Duodenal mucosa (tissue), 2 donors: ENCODE data around the gene PER2.

Experiments
- H3K27ac ChIP-seq: one replicate; pipeline ENCODE4 v1.7.0; 2013; ENCODE audit warnings: low read depth, low read length
- H3K27me3 ChIP-seq, 2 donors: one replicate each; pipeline ENCODE4 v1.7.0; 2013; ENCODE audit warnings: low read length in 2 of 2, control low read depth in 1 of 2; ENCODE audit not compliant: insufficient read depth in 2 of 2, control insufficient read depth in 1 of 2
- H3K36me3 ChIP-seq, 2 donors: one replicate each; pipeline ENCODE4 v1.7.0; 2013; ENCODE audit warnings: low read length in 2 of 2, control low read depth in 1 of 2; ENCODE audit not compliant: insufficient read depth in 2 of 2, control insufficient read depth in 1 of 2
- H3K4me1 ChIP-seq, 2 donors: one replicate each; pipeline ENCODE4 v1.7.0; 2013; ENCODE audit warnings: low read length in 2 of 2, control low read depth in 1 of 2; ENCODE audit not compliant: insufficient read depth in 2 of 2, control insufficient read depth in 1 of 2
- H3K4me3 ChIP-seq, 2 donors: one replicate each; pipeline ENCODE4 v1.7.0; 2013; ENCODE audit warnings: low read length in 2 of 2, low read depth in 1 of 2
- H3K9ac ChIP-seq, 2 donors: one replicate each; pipeline ENCODE4 v1.7.0; 2013; ENCODE audit warnings: low read length in 2 of 2, low read depth in 1 of 2
- H3K9me3 ChIP-seq, 2 donors: one replicate each; pipeline ENCODE4 v1.7.0; 2013; ENCODE audit warnings: low read length in 2 of 2, control low read depth in 1 of 2; ENCODE audit not compliant: control insufficient read depth in 1 of 2

Gene PER2

GRCh38 chr2:238286987-238287736, 1.2 kb downstream of the PER2 start:
- Histone ChIP-seq H3K9ac (peak overlapping the region; percentile 86 to 97), H3K4me1 (peaks cover 68 to 72% of the 10 kb centered on the region in 2 donors), H3K27me3 (no peaks in the 10 kb centered on the region), H3K36me3 (no peaks in the 10 kb centered on the region), H3K27ac (peak overlapping the region; percentile 73), H3K9me3 (no peaks in the 10 kb centered on the region), H3K4me3 (peak overlapping the region; percentile 85 to 87)

DNA sequence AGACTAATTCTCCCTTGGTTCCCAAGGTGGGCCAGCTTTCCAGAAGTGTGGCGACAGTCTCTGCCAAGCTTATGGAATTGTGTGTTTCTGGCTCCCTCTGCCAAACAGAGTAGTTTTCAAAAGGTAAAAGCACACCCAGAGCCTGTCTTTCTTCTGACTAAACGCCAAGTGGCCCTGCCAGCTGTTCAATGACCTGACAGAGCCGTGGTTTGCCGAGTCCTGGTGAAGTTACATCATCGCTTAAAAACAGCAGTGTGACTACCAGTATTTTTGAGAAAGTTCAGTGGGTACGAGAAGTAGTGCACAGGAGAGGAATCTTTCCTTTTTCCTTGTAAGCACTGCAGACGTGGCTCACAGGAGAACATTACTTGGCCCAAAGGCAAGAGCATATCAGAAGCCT, 1.9 kb downstream of the PER2 start:
- peaks cover 70 to 77% of the 10 kb centered on the region in 2 donors for H3K4me1 ChIP-seq
- H3K4me3 ChIP-seq = peak overlapping the region; percentile 85 to 87
- peaks cover 0 to 4% of the 10 kb centered on the region in 2 donors for H3K36me3 ChIP-seq
- H3K9ac ChIP-seq = peak overlapping the region; percentile 86 to 97
- peak overlapping the region; percentile 73 for H3K27ac ChIP-seq
- H3K27me3 ChIP-seq = no peaks in the 10 kb centered on the region
- no peaks in the 10 kb centered on the region for H3K9me3 ChIP-seq

- Histone ChIP-seq H3K27me3 (no peaks in the 10 kb centered on the region), H3K4me1 (peaks cover 72 to 81% of the 10 kb centered on the region in 2 donors), H3K9ac (peak overlapping the region; percentile 86 to 97), H3K4me3 (peak overlapping the region; percentile 33 to 85), H3K9me3 (no peaks in the 10 kb centered on the region), H3K36me3 (peaks cover 0 to 4% of the 10 kb centered on the region in 2 donors), H3K27ac (peak overlapping the region; percentile 73)
Observed at GRCh38 chr2:238286095-238286494, 2.3 kb downstream of the PER2 start.

DNA sequence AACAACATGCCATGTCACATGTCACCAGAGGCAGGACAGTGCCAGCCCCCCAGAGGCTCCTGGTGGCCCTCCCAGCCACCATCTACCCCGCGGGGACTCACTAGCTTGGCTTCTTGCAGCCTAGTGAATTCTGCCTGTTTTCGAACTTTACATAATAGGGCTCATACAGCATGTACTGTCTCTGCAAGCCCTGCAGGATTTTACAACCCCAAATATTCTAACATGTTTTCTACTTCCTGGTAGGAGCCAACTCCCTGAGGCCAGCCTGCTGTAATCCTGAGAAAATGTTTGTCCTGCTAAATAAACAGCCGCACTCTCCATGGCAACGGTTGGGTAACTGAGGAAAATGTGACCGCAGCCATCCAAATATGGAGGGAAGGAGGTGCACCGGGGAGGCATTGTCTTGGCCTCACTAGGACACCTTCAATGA, 2.7 kb downstream of the PER2 start:
- Histone ChIP-seq H3K4me3 (peak overlapping the region; percentile 43 to 85), H3K9me3 (no peaks in the 10 kb centered on the region), H3K27me3 (no peaks in the 10 kb centered on the region), H3K27ac (peak overlapping the region; percentile 73), H3K9ac (peak overlapping the region; percentile 86 to 97), H3K4me1 (peaks cover 70 to 77% of the 10 kb centered on the region in 2 donors), H3K36me3 (peaks cover 0 to 4% of the 10 kb centered on the region in 2 donors)

DNA sequence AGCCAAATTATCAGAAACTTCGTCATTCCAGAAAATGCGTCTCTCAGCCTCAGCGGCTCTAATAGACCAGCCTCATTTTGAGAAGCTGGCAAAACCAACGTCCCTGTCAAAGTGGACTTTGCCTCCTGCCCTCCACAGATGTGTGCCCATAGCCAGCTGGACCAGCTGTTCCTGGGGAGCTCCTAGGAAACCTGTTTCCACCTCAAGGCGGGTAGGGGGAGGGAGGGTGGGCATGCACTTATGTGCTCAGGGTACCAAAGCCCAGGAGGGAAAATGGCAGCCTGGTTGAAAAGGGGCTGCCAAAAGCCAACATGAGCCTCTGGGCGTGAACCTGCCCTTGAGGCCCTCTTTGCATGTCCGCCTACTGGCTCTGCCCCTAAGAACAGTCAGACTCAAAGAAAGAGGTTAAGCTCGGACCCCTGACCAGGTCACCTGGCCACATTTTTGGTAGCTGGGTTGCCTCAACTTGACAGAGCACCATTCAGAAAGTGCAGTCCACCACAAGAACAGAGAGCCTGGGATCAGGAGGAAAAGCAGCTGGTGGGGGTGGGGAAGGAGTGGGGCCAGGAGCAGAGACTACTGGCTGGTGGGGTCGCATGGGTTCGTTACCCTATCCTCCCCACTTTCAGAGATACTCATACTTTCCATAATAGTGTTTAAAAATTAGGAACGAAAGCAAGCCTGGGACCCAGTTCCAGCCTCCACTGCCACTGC, 3.5 kb downstream of the PER2 start:
- Histone ChIP-seq H3K4me3 (peak overlapping the region; percentile 43 to 45), H3K9ac (peak overlapping the region; percentile 66 to 97)

DNA sequence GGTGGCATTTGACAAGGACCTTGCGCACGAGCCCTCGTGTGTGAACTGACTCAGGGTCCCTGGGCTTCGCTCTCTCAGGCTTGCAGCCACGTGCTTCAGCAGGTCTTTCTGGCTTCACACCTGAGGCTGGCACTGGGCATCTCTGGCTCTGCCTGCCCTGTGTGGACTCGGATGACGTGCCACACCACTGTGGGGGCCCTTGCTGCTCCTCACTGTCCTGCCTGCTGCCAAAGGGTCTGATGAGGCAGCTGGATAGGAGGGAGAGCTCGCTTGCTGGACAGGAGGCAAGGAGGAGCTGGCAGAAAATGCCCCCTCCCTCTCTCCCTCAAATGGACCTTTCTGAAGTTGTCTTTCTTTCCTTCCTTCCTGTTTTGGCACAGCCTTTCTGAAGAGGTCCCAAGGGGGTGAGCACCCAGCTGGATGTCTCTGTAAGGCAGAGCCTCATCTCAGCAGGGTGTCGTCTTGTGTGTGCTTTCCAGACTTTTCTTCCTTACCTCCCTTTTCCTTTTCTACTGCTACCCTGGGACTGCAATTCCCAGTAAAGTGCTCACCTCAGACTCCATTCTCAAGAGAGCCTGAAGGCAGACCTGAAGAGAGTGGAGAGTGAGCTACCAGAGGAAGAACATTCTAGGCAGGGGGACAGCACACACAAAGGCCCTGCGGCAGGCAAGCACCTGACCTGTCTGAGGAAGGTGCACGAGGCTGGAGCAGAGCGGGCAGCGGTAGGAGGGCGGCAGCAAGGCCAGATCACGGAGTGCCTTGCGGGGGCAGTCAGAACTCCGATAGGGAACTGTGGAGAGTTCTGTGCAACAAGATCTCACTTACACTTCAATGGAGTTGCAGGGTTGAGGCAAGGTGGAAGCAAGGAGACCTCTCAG, 5.3 kb downstream of the PER2 start:
- Histone ChIP-seq H3K9ac (no peak overlapping the region), H3K36me3 (peaks cover 0 to 4% of the 10 kb centered on the region in 2 donors), H3K9me3 (no peaks in the 10 kb centered on the region), H3K27ac (no peak overlapping the region), H3K27me3 (no peaks in the 10 kb centered on the region), H3K4me1 (peaks cover 70 to 75% of the 10 kb centered on the region in 2 donors), H3K4me3 (no peak overlapping the region)

More for the DNA sequence above, 3.5 kb downstream of the PER2 start:
- no peaks in the 10 kb centered on the region for H3K9me3 ChIP-seq
- peak overlapping the region; percentile 73 for H3K27ac ChIP-seq
- H3K27me3 ChIP-seq = no peaks in the 10 kb centered on the region
- peaks cover 0 to 4% of the 10 kb centered on the region in 2 donors for H3K36me3 ChIP-seq
- H3K4me1 ChIP-seq = peaks cover 69 to 71% of the 10 kb centered on the region in 2 donors

- no peaks in the 10 kb centered on the region for H3K9me3 ChIP-seq
- no peaks in the 10 kb centered on the region for H3K27me3 ChIP-seq
- H3K9ac ChIP-seq = no peak overlapping the region
- peaks cover 58 to 64% of the 10 kb centered on the region in 2 donors for H3K4me1 ChIP-seq
- no peak overlapping the region for H3K4me3 ChIP-seq
- H3K36me3 ChIP-seq = peaks cover under 1 to 14% of the 10 kb centered on the region in 2 donors
- no peak overlapping the region for H3K27ac ChIP-seq
Observed at GRCh38 chr2:238281826-238282480, 6.5 kb downstream of the PER2 start.

DNA sequence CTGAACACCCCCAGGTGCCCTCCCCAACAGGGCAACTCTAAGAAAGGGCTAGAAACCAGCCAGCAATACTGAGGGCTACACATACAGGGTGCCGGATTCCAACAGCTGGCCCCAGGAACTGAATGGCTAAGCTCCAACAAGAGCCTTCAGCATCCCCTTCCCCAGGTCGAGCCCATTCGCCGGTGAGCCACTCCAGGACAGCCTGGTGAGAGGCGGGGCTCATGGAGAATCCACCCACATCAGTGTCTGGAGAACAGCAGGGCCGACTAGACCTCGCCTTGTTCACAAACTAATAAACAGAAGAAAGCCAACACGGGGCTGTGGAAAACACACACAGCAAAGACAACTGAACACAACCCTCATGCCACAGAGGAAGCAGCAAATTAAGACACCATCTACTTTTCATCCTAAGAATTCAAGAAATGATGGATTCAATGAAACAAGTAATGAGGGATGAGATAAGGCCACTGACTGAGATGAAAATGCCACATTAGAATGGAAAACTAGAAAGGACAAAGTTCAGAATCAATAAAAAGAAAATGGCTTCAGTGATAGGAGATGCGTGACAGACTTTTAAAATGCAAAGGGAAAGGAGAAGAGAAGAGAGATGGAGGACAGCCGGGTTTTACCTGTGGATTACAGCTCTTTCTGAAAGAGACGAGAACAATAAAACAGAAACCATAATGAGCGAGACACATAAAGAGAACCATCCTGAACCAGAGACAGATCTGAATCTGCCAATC, 8.2 kb downstream of the PER2 start:
- no peak overlapping the region for H3K27ac ChIP-seq
- H3K4me3 ChIP-seq = peak overlapping the region in 1 of 2 donors; percentile 23
- no peak overlapping the region for H3K9ac ChIP-seq
- H3K4me1 ChIP-seq = peaks cover 43 to 50% of the 10 kb centered on the region in 2 donors
- peaks cover 13 to 29% of the 10 kb centered on the region in 2 donors for H3K36me3 ChIP-seq
- H3K9me3 ChIP-seq = no peaks in the 10 kb centered on the region
- H3K27me3 ChIP-seq = no peaks in the 10 kb centered on the region

DNA sequence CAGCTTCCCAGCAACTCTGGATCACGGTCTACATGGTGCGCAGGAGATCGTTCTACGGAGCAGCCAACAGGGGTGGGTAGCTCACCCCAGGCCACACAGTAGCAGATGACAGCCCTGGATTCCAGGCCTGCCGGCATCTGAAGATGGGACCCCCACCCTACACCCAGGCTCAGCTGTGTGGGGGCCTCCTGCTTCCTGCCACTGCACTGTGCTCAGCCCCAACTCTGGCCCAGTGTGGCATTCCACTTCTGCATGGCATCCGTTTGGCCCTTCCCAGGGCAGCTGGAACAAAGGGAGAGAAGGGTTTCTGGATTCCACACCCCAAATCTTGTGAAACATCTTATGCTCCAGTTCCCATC, 9.1 kb downstream of the PER2 start:
- Histone ChIP-seq H3K27me3 (no peaks in the 10 kb centered on the region), H3K27ac (no peak overlapping the region), H3K4me1 (peaks cover 42 to 50% of the 10 kb centered on the region in 2 donors), H3K4me3 (no peak overlapping the region), H3K9ac (no peak overlapping the region), H3K9me3 (no peaks in the 10 kb centered on the region), H3K36me3 (peaks cover 16 to 39% of the 10 kb centered on the region in 2 donors)
